Neural cell (in vitro differentiated cells): ENCODE results near the gene HMGCR. TPM values are rescaled to one million over a fixed set of nuclear protein-coding genes. Genes with fewer than 3 reads are reported as not detected.

Source experiments
- H2AFZ ChIP-seq: fragments of 200-600, 300-800 bp; sonication (generic), shearing (Covaris generic); 2 replicates; pipeline ENCODE4 v1.6.0; 2014; ENCODE audit warnings: low read depth, mild to moderate bottlenecking, antibody characterized with exemption, low read length, moderate library complexity
- H3F3A ChIP-seq: fragments of 200-600 bp; shearing (Covaris generic); 2 replicates; pipeline ENCODE4 v1.6.1; 2016; ENCODE audit warnings: mild to moderate bottlenecking, moderate library complexity, mixed read lengths, antibody characterized with exemption, low read length; ENCODE audit not compliant: insufficient read depth, poor library complexity, severe bottlenecking
- H3K27ac ChIP-seq: fragments of 200-600, 300-800 bp; sonication (generic), shearing (Covaris generic); 2 replicates; pipeline ENCODE4 v1.5.1; 2014; ENCODE audit warnings: mild to moderate bottlenecking, low read length, moderate library complexity
- H3K27me3 ChIP-seq: fragments of 300-800, 200-600 bp; sonication (generic), shearing (Covaris generic); 2 replicates; pipeline ENCODE4 v1.6.0; 2014; ENCODE audit warnings: mild to moderate bottlenecking, low read depth, low read length, moderate library complexity; ENCODE audit not compliant: insufficient read depth
- H3K36me3 ChIP-seq: fragments of 300-800, 200-600 bp; sonication (generic), shearing (Covaris generic); 2 replicates; pipeline ENCODE4 v1.5.1; 2014; ENCODE audit warnings: mild to moderate bottlenecking, antibody characterized with exemption, low read length, moderate library complexity; ENCODE audit not compliant: insufficient read depth
- H3K4me2 ChIP-seq: fragments of 300-800, 200-600 bp; sonication (generic), shearing (Covaris generic); 2 replicates; pipeline ENCODE4 v1.6.0; 2014; ENCODE audit warnings: mild to moderate bottlenecking, low read length
- H3K4me3 ChIP-seq: fragments of 300-800, 200-600 bp; sonication (generic), shearing (Covaris generic); 2 replicates; pipeline ENCODE4 v1.5.1; 2014; ENCODE audit warnings: mild to moderate bottlenecking, low read length, moderate library complexity
- H3K79me2 ChIP-seq: fragments of 200-600 bp; shearing (Covaris generic); replicated peaks from 2 replicates; pipeline ENCODE4 v1.6.0; 2014; ENCODE audit warnings: mild to moderate bottlenecking, low read length, moderate library complexity; ENCODE audit not compliant: insufficient read depth
- H3K9ac ChIP-seq: fragments of 300-800, 200-600 bp; sonication (generic), shearing (Covaris generic); 2 replicates; pipeline ENCODE4 v1.6.1; 2016; ENCODE audit warnings: mild to moderate bottlenecking, low read length, mixed read lengths
- H3K9me2 ChIP-seq: fragments of 200-600 bp; shearing (Covaris generic); 2 replicates; pipeline ENCODE4 v1.6.1; 2016; ENCODE audit warnings: mild to moderate bottlenecking, low read length, mixed read lengths; ENCODE audit not compliant: insufficient read depth
- H3K9me3 ChIP-seq: fragments of 200-600, 300-800 bp; sonication (generic), shearing (Covaris generic); 2 replicates; pipeline ENCODE4 v1.6.1; 2016; ENCODE audit warnings: mild to moderate bottlenecking, mixed run types, low read length, moderate library complexity, mixed read lengths
- H4K20me1 ChIP-seq: fragments of 200-600 bp; shearing (Covaris generic); 2 replicates; pipeline ENCODE4 v1.6.1; 2016; ENCODE audit warnings: mild to moderate bottlenecking, mixed run types; ENCODE audit not compliant: insufficient read depth
- CTCF ChIP-seq: fragments of 450-650 bp; IDR thresholded peaks from 2 replicates; pipeline ENCODE4 v1.5.1; 2014; ENCODE audit warnings: antibody characterized with exemption, mild to moderate bottlenecking, moderate library complexity; ENCODE audit not compliant: poor library complexity, severe bottlenecking
- EP300 ChIP-seq: fragments of 450-650 bp; conservative IDR thresholded peaks from 2 replicates; pipeline ENCODE4 v1.6.1; 2014; ENCODE audit warnings: antibody characterized with exemption, mild to moderate bottlenecking, moderate library complexity; ENCODE audit not compliant: poor library complexity, severe bottlenecking
- EZH2 ChIP-seq: fragments of 200-600, 300-800 bp; shearing (Covaris generic), sonication (generic); IDR thresholded peaks from 2 replicates; pipeline ENCODE4 v1.6.1; 2014; ENCODE audit warnings: antibody characterized with exemption, low read length, borderline replicate concordance, mild to moderate bottlenecking; ENCODE audit not compliant: insufficient read depth, poor library complexity, severe bottlenecking
- MXI1 ChIP-seq: fragments of 450-650 bp; conservative IDR thresholded peaks from 2 replicates; pipeline ENCODE4 v1.6.1; 2014; ENCODE audit warnings: antibody characterized with exemption, mild to moderate bottlenecking; ENCODE audit not compliant: poor library complexity, severe bottlenecking
- POLR2AphosphoS5 ChIP-seq: IDR thresholded peaks from 2 replicates; pipeline ENCODE4 v1.6.1; 2012
- RAD21 ChIP-seq: fragments of 450-650 bp; conservative IDR thresholded peaks from 2 replicates; pipeline ENCODE4 v1.6.1; 2014; ENCODE audit warnings: antibody characterized with exemption, mild to moderate bottlenecking, moderate library complexity
- REST ChIP-seq: IDR thresholded peaks from 2 replicates; pipeline ENCODE4 v1.6.1; 2012; ENCODE audit warnings: borderline replicate concordance
- SMC3 ChIP-seq: fragments of 450-650 bp; conservative IDR thresholded peaks from 2 replicates; pipeline ENCODE4 v1.6.1; 2014; ENCODE audit warnings: antibody characterized with exemption, mild to moderate bottlenecking, moderate library complexity; ENCODE audit not compliant: poor library complexity
- TAF1 ChIP-seq: IDR thresholded peaks from 2 replicates; pipeline ENCODE4 v1.6.1; 2012; ENCODE audit warnings: low read depth
- polyA plus RNA-seq: library from polyadenylated mRNA; depleted of rRNA; stranded (reverse); fragments of >200 nt; gene quantifications from 2 replicates; pipeline ENCODE4 v1.2.3, GENCODE V29; 2014

Gene HMGCR
- polyA plus RNA-seq, 1 donor from 2014 or later: 293 TPM

GRCh38 chr5:75319638-75320037 is 17.4 kb upstream of the HMGCR start:
- Histone ChIP-seq H3K36me3 (no peaks in the 10 kb centered on the region), H3F3A (no peaks in the 10 kb centered on the region), H3K79me2 (no peaks in the 10 kb centered on the region), H3K4me3 (no peak overlapping the region), H3K4me2 (no peak overlapping the region), H3K27ac (no peak overlapping the region), H3K9me3 (no peaks in the 10 kb centered on the region), H4K20me1 (no peaks in the 10 kb centered on the region), H2AFZ (no peak overlapping the region), H3K27me3 (no peaks in the 10 kb centered on the region), H3K9ac (no peak overlapping the region), H3K9me2 (no peaks in the 10 kb centered on the region)
- TF ChIP-seq REST (no peak), SMC3 (no peak), EP300 (no peak), RAD21 (no peak), TAF1 (no peak), MXI1 (no peak), CTCF (no peak), POLR2AphosphoS5 (no peak)

- no peak overlapping the region for H2AFZ ChIP-seq
- TF ChIP-seq CTCF: no peak
- no peak for TF ChIP-seq MXI1
- TF ChIP-seq EP300: no peak
- TF ChIP-seq TAF1: no peak
- TF ChIP-seq EZH2: no peak
- no peak for TF ChIP-seq RAD21
- TF ChIP-seq POLR2AphosphoS5: no peak
- TF ChIP-seq SMC3: no peak
- TF ChIP-seq REST: no peak
Observed at GRCh38 chr5:75320371-75320770, 16.6 kb upstream of the HMGCR start.

More at GRCh38 chr5:75320371-75320770, 16.6 kb upstream of the HMGCR start:
- H3K79me2 ChIP-seq: no peaks in the 10 kb centered on the region
- no peaks in the 10 kb centered on the region for H3K36me3 ChIP-seq
- H3K4me2 ChIP-seq: no peak overlapping the region
- no peaks in the 10 kb centered on the region for H3K27me3 ChIP-seq
- H3K9me3 ChIP-seq: no peaks in the 10 kb centered on the region
- no peaks in the 10 kb centered on the region for H3K9me2 ChIP-seq
- no peaks in the 10 kb centered on the region for H3F3A ChIP-seq
- H3K9ac ChIP-seq: no peak overlapping the region
- no peak overlapping the region for H3K4me3 ChIP-seq
- H3K27ac ChIP-seq: no peak overlapping the region
- H4K20me1 ChIP-seq: no peaks in the 10 kb centered on the region
